Measurements from ENCODE around the gene SMIM32. TPM values are rescaled to one million over a fixed set of nuclear protein-coding genes. Genes with fewer than 3 reads are reported as not detected.

SMIM32 gene
- total RNA-seq, 4 donors from 2014 or later: not detected

DNA sequence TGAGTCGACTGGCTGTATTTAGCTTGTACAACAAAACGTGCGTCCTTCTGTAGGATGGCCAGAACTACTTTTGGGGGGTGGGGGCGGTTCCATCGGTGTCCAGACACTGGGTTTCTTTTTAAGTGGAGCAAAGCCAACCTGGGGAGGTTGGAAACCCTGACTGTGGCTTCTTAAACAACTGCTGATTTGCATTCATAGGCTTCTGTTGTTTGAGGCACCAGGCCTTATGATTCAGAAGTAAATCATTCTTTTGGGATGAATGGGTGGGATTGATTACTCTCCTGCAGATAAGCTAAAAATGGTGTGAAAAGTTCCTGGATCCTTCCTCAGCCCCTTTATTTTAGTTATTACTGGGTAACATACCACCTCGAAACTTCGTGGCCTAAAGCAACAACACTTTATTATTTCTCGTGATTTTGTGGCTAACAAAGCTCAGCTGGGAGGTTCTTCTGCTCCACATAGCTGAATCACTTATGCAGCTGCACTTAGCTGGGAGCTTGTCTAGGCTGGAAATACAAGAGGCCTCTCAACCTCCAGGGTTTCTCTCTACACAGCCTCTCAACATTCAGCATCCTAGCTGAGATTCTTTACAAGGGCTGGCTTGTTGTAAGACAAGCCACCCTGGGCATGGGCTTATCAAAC lies 12.2 kb upstream of the SMIM32 start:
- WGBS, 2 donors (ENCODE audit: low coverage in 1 of 2): 100% methylated on average over 1 to 3 of the region's 8 CpGs
- ATAC-seq: no peak
- H3K27ac ChIP-seq: no peak overlapping the region

DNA sequence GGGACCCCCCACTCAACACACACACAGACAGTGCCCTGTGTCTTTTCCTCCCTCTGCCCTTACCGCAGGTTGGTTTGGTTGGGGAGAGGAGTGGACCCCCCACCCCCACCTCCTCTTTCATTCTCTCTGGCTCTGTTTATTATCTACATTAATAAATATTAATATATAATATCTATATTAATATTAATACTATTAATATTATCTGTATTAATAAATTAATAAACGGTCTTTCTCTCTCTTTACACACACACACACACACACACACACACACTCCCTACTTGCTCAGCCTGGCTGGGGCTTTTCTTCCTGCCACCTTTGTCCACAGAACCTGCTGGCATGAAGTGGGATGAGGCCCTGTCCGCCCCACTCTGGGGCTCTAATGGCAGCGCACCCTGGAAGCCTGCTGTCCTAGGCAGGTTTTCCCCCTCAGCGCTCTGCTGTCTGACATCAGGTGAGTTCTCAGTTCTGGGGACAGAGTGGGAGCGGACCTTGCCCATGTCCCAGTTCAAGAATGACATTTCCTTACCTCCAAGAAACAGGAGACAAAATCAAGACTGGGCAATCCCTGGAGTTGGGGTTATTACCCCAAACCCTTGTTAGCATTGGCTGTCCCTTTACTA lies 10.5 kb upstream of the SMIM32 start:
- H3K4me1 ChIP-seq: no peaks in the 10 kb centered on the region
- no peak overlapping the region for H3K27ac ChIP-seq
- TF ChIP-seq EP300 (IDR thresholded peaks at IDR 0.05) (no peak), POLR2A (IDR thresholded peaks at IDR 0.05) (no peak)
- TF ChIP-seq, protein P1, sequence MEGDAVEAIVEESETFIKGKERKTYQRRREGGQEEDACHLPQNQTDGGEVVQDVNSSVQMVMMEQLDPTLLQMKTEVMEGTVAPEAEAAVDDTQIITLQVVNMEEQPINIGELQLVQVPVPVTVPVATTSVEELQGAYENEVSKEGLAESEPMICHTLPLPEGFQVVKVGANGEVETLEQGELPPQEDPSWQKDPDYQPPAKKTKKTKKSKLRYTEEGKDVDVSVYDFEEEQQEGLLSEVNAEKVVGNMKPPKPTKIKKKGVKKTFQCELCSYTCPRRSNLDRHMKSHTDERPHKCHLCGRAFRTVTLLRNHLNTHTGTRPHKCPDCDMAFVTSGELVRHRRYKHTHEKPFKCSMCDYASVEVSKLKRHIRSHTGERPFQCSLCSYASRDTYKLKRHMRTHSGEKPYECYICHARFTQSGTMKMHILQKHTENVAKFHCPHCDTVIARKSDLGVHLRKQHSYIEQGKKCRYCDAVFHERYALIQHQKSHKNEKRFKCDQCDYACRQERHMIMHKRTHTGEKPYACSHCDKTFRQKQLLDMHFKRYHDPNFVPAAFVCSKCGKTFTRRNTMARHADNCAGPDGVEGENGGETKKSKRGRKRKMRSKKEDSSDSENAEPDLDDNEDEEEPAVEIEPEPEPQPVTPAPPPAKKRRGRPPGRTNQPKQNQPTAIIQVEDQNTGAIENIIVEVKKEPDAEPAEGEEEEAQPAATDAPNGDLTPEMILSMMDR (IDR thresholded peaks at IDR 0.05): no peak
- no peaks in the 10 kb centered on the region for H3K27me3 ChIP-seq
- H3K9me3 ChIP-seq: peaks cover 0 to 9% (median 0%) of the 10 kb centered on the region in 3 donors
- no peaks in the 10 kb centered on the region for H3K36me3 ChIP-seq
- no peak overlapping the region for H3K4me3 ChIP-seq
- no peak for ATAC-seq
- WGBS, 2 donors (ENCODE audit: low coverage in 1 of 2): 80 to 88% methylated on average over 2 to 4 of the region's 6 CpGs

More for the DNA sequence above, 12.2 kb upstream of the SMIM32 start:
- Histone ChIP-seq H3K36me3 (no peaks in the 10 kb centered on the region), H3K4me1 (no peaks in the 10 kb centered on the region), H3K27me3 (no peaks in the 10 kb centered on the region), H3K4me3 (no peak overlapping the region), H3K9me3 (peaks cover 0 to 9% (median 0%) of the 10 kb centered on the region in 3 donors)
- TF ChIP-seq POLR2A (IDR thresholded peaks at IDR 0.05) (no peak), POLR2AphosphoS5 (IDR thresholded peaks at IDR 0.05) (no peak), EP300 (IDR thresholded peaks at IDR 0.05) (no peak)
- TF ChIP-seq, protein P1 (IDR thresholded peaks at IDR 0.05): no peak

DNA sequence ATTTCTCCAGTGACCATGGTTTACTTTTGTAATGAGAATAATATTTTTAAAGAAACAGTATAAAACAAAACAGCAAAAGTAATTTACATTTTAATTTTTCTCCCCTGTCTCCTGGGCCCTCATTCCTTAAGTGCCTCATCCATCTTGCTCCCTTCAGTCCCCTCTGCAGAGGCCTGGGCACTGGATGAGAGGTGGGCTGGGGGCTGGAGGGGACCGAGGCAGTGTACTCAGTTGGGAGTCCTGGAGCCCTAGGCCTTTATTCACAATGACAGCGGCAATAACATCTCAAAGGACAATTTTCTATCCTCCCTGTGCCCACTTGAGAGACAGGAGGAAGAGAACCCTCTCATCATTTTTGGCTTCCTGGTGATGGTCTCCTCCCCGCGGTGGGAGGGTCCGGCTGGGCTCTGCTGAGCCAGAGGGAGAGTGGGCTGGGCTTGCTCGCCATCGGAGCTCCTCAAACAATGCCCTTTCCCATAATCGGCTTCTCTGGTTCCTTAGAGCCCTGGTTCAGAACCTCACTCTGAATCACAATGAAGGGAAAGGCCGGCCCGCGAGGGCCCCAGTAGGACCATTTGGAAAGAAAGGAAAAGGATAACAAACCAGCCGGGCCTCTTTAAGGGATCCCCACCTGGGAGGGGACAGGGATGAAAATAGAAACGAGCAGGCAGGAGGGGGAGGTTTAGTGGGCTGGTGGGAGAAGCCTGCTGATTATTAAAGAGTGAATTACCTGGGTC lies 9.7 kb upstream of the SMIM32 start:
- H3K27ac ChIP-seq: no peak overlapping the region
- no peak overlapping the region for H3K4me3 ChIP-seq
- no peak for TF ChIP-seq EP300 (IDR thresholded peaks at IDR 0.05)
- no peak for TF ChIP-seq POLR2AphosphoS5 (IDR thresholded peaks at IDR 0.05)
- no peak for TF ChIP-seq POLR2A (IDR thresholded peaks at IDR 0.05)
- TF ChIP-seq, protein P1 (IDR thresholded peaks at IDR 0.05): no peak
- 23 to 29% methylated on average over 1 to 13 of the region's 13 CpGs for WGBS, 2 donors (ENCODE audit: low coverage in 1 of 2)
- H3K9me3 ChIP-seq: peaks cover 0 to 9% (median 0%) of the 10 kb centered on the region in 3 donors
- H3K4me1 ChIP-seq: no peaks in the 10 kb centered on the region
- H3K36me3 ChIP-seq: no peaks in the 10 kb centered on the region
- ATAC-seq: no peak
- no peaks in the 10 kb centered on the region for H3K27me3 ChIP-seq

DNA sequence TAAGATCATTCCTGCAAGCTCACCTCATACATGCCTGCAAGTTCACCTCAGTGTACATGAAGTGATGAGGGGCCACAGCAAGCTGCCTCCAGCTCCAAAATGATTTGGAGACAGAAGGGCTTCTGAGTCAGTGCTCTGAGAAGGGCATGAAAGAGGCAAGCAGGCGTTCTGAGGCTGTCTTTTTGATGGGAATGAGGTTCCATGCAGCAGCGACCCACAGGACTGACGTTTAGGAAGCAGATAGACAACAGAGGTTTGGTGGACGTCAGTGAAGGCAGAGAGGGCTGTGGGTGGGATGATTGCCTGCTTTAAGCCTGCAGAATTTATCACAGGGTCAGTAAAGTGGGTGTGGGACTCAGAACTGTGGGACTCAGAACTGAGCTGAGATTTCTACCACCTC lies 8.9 kb upstream of the SMIM32 start:
- Histone ChIP-seq H3K27me3 (no peaks in the 10 kb centered on the region), H3K4me1 (no peaks in the 10 kb centered on the region), H3K9me3 (peaks cover 0 to 9% (median 0%) of the 10 kb centered on the region in 3 donors), H3K36me3 (no peaks in the 10 kb centered on the region), H3K4me3 (no peak overlapping the region), H3K27ac (no peak overlapping the region)
- no peak for ATAC-seq
- 66 to 82% methylated on average over 4 of the region's 4 CpGs for WGBS, 2 donors (ENCODE audit: low coverage in 1 of 2)
- TF ChIP-seq, protein P1 (IDR thresholded peaks at IDR 0.05): no peak
- TF ChIP-seq POLR2A (IDR thresholded peaks at IDR 0.05) (no peak), POLR2AphosphoS5 (IDR thresholded peaks at IDR 0.05) (no peak)
